Left renal cortex interstitium (tissue), 4 donors: ENCODE measurements around the gene MDC1. TPM values are rescaled to one million over a fixed set of nuclear protein-coding genes. Genes with fewer than 3 reads are reported as not detected.

Experiments used
- DNase-seq, 4 donors: peaks; one replicate each; pipeline ENCODE4 v3.0.0-alpha.2; 2013; ENCODE audit warnings: low read depth in 4 of 4, low spot score in 2 of 4, missing footprints in 1 of 4
- polyA plus RNA-seq, 4 donors: library from polyadenylated mRNA; unstranded; fragments of 120-200 nt; gene quantifications; one replicate each; pipeline ENCODE4 v1.2.1, GENCODE V29; 2013; ENCODE audit not compliant: insufficient read length in 4 of 4

The MDC1 gene
- polyA plus RNA-seq, 4 donors = 32.7 to 55.5 (median 43.6) TPM

DNA sequence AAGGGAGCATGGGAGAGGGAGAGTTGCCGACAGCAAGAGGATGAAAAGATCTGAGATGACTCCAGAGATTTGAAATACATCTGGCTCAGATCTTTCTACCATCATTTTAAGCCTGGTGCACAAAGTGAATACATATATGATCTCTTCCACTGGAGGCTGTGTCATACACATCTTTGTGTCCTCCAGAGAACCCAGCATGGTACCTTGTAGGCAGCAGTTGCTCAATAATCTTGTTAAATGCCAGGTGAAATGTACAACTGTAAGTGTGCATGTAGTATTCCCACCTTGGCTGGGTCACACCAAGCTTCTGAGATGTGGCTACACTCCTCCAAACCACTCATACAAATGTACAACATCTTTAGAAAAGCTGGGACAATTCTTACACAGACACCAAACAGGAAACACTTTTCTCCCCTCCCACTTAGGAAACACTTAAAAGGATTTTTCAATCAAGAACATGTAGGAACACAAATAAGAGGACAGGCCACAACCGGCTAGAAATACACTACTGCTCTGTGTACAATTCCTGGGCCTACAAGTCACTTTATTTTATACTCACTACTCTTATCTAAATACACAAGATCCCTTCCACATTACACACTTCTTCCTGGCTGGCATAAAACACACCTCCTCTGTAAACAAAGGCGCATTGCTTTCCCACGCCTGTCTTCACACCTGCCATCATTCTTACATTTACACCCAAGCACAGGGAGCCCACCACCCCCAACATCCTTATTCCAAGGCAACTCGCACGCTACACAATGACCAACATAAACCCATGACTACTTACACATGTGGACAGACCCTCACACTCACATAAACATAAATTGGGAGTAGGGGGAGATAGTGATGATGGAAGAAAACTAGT lies 31.1 kb upstream of the MDC1 start:
- no peak for DNase-seq

DNA sequence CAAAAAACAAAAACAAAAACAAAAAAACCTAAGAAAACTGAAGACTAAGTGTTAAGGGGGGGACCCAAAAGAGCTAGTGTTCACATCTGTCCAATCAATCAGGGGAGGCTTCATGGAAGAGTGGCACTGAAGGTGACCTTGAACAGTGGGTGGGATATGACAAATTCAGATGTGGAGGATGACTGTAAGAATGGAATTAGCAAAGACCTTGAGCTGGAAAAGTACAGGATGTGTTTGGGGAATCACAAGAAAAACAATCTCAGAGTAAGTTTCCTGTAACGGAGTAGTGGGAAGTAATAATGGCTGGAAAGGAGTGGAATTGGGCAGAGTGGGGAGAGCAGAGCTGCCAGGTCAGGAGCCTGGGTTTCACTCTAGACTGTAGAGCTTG lies 30.2 kb upstream of the MDC1 start:
- no peak for DNase-seq

DNA sequence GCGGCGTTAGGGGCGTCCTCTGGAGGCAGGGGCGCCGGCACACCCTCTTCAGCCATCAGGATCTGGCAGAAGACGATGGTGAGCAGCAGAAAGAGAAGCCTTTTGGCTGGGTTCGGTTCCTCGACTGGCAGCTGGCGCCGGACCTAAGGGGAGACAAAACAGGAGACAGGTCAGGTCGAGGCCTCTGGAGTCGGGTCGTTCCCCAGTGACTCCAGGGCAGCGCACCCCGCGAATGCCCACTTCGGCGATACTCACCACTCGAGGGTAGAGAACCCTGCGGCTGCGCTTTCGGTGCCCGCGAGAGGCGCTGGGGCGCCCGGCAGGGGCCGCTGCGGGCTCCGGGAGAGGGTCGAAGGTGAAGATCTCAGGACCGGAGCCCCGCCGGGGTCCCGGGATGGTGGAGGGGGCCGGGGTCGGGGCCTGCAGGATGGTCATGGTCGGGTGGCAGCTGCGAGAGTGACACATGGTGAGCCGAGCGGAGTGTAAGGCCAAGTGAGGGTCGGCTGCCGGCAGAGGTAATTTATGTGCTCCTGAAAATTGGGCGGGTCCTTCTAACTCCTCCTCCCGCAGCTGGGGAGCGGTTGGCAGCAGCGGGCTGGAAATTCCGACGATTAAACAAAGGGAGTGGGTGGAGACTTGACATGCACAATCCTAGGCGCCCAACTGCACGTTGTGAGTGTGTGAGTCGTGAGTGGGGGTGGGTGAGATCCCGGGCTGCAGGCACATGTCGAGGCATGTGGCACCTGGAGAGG lies 27.1 kb upstream of the MDC1 start, which contains the start of gene IER3:
Gene IER3 (minus strand): TSS at position 494 of the 752 bp plus-strand sequence. CDS start 29 bp downstream, at position 465.
- DNase-seq = peak in 3 of 4 donors; percentile 58 to 71 (median 67)

DNA sequence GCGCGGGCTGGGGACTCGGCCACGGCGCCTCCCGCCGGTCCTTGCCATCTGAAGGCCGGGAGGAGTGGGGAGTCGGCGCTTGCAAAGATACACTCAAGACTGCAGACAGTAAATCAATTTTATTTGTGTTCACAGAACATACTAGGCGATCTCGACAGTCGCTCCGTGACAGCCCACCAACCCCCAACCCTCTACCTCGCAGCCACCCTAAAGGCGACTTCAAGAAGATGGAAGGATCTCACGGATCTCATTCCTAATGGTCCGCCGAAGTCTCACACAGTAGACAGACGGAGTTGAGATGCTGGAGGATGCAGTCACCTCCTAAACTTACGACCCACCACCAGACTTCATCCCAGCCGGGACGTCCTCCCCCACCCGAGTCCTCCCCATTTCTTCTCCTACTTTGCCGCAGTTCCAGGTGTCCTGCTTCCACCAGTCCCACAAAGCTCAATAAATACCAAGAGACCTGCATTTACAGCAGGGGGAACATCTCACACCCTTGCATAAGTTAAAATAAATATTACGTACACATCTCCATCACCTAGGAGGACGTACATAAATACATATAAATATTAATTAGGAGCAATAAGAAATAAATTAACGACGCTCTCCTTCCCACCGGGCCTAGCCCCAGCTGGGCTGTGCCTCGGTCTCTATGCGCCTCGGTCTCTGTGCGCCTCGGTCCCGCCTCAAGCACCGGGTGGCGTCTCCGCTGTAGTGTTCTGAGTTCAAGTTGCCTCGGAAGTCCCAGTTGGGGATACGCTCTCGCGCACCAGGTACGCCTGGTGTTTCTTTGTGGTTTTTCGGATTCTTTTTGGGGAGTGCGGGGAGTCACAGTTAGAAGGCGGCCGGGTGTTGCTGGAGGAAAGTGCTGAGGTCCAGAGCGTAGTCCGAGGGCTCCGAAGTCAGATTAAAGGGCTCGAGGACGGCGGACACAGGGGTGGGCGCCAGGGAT lies 26.3 kb upstream of the MDC1 start:
- peak in 1 of 4 donors; percentile 61 for DNase-seq

DNA sequence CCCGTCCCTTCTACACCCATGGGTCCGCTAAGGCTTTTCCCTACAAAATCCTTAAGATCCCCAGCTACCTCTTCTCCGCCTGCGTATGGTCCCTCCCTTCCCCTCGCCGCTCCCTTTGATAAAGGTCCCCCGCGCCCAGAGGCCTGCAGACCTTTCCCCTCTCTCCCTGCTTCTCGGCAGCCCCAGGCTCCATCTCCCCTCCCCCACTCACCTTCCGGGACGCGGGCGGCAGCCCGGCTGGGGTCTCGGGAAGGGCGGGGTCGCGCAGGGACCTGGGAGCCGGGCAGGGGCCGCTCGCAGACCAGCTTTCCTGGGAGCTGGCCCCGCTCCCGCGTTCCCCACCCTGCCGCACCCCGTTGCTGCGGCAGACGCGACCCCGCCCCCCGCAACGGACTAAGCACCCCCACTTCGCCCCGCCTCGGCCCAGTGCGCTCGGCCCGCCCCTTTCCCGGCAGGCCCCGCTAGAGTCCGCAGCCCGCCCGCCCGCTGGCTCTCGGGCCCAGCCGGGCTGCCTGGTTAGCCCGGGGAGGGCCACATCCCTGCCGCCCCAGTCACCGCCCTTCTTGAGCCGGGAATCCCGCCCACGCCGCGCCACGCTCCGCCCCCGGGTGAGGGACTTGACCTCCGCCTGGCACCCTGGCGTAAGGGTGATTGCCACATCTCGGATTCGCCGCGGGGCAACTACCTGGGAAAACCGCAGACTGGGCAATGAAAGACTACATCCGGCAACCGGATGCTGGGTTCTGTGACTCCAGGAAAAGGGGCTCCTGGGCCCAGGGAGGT lies 25.4 kb upstream of the MDC1 start, which contains the start of gene FLOT1:
Gene FLOT1 (minus strand): TSS at position 372 of the 783 bp plus-strand sequence. CDS start 498 bp downstream, outside the sequence.
- DNase-seq = peak in 3 of 4 donors; percentile 69 to 76 (median 73)

DNA sequence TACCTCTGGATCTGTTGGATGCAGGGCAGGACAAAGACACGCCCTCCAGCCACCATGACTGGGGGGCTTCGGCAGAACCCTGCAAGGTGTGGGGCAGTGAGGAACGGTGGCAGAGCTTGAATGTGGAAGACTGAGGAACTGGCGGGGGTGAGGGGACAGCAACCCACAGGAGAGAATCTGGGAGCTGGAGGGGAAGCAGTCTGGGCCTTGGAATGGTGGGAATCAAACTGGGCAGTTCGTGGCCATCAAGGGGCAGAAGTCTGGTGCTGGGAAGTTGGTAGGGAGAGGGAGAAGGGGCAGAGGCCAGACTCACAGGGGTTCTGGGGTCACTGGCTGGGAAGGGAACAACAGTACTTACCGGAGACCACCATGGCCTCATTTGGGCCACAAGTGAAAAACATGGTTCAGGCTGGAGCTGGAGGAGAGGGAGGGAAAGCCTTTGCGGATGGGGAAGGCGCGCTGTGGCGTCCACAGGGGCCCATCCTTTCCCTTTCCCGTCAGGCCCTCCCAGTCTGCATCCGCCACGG lies 24.8 kb upstream of the MDC1 start:
- no peak for DNase-seq

DNA sequence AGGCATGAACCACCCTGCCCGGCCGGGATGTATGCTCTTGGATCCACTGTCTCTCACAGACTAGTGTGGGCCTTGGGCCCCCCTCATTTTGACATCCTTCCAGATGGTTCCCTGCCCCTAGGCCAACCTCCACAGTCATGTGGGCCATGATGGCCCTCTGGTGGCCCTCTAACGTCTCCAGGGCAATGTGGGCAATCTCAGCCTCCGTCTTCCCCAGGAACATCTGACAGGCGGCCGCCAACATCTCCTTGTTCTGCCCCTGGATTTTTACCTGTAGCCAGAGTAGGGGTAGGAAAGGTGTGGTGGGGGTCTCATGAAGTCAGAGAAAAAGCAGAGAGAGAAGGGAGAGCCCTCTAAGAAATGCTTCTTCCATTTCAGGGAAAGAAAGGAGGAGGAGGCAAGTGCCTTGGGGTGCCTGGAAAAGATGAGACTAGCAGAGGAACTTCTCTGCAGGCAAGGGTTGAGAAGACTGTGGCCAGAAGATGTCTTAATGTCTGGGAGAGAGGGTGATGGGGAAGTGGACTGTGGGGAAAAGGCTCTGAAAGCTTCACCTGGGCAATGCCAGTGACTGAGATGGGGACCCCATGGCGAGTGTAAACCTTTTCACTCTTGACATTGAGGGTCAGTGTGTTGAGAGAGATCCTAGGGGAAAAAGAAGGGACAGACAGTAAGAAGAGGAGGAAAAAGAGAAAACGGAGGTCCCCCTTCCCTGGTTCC lies 24.1 kb upstream of the MDC1 start:
- DNase-seq = no peak

DNA sequence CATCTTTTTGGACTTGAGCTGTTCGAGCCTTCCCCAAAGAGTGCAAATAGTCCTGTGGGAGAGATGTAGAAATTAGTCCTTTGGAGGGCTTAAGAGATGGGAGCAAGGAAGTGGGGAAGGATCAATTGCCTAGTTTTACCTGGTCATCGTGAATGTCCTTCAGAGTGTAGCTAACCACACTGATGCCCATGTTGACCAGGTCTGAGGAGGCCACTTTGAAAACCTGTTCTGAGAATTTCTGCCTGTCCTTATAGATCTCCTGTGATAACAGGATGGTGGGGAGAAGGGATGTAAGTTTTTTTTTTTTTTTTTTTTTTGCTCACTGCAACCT lies 23.4 kb upstream of the MDC1 start:
- no peak for DNase-seq

DNA sequence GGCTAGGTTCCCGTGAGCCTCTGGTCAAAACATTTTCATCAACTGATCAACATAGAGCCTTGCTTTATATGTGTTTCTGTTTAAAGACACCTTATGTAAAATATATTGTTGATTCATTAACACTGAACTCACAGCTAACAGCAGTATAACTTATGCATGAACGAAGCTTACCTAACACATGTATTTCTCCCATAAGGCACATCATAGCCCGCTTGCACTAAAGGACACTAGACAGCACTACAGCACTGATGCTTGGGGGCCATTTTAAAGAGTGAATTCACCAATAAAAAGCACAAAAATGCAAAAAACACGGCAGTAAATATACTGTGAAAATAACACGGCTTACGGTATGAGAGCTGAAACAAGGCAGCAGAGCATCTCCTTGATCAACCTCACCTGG lies 21.5 kb upstream of the MDC1 start:
- DNase-seq = no peak

DNA sequence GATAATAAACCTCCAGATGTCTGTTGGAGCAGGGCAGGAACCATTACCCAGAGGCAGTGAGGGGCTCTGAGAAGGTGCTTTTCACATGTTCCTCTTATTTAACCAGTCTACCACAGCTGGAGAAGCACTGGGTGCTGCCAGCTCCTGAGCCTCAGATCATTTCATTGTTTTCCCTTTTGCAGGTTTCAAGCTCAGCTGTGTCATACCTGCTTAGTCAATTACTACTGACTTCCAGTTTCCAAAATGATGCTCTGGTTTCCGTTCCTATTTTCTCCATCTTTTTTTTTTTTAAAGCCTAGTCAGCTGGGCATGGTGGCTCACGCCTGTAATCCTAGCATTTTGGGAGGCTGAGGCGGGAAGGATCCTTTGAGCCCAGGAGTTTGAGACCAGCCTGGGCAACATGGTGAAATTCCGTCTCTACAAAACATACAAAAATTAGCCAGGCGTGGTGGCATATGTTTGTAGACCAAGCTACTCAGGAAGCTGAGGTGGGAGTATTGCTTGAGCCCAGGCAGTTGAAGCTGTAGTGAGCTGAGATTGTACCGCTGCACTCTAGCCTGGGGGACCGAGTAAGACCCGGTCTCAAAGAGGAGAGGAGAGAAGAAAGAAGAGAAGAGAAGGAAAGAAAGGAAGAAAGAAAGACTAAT lies 18.7 kb upstream of the MDC1 start:
- no peak for DNase-seq

DNA sequence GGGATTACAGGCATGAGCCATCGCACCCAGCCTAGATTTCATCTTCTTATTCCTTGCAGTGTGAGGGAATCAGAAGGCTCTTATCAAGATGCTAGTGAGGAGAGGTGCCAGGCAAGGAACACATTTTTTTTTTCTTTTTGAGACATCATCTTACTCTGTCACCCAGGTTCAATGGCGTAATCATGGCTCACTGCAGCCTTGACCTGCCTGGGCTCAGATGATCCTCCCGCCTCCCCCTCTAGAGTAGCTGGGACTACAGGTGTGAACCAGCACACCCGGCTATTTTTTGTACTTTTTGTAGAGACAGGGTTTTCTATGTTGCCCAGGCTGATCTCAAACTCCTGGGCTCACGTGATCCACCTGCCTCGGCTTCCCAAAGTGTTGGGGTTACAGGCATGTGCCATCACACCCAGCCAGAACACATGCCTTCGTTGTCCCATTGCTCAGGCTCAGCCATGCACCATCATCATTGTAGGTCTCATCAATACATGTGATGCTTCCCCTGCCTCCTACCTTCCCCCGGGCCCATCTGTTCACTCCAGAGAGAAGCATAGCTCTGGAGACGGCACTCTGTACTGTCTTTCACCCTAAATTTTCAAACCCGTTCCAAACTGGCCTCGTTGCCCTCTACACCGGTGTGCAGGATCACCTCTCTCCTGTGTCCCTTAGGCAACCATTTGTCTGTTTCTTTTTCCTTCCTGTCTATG lies 15.3 kb upstream of the MDC1 start:
- no peak for DNase-seq

DNA sequence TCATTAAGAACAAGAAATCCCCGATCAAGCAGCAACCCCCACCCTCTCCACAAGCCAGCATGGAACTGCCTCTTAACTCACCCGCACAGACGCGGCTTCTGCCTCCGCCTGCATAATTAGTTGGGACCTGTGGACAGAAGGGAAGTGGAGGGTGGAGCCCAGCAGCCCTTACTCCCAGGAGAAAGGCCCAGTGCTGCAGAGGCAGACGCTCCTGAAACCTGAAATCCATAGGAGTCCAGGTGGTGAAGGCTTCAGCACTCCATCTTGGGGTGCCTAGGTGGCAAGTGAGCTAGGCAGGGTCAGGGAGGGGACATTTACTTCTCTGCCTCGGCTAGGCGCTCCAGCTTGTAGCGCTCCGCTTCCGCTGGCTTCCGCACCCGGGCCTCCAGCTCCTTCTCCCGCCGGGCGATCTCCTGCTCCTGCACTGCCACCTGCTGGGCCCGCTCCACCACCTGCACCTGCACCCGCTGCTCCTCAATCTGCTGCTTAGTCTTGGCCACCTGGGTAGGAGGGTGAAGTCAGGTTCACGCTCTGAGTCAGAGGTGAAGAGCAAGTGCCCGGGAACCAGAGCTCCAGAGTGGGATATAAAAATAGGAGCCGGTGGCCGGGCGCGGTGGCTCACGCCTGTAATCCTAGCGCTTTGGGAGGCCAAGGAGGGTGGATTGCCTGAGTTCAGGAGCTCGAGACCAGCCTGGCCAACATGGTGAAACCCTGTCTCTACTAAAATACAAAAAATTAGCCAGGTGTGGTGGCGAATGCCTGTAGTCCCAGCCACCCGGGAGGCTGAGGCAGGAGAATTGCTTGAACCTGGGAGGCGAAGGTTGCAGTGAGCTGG lies 13.7 kb upstream of the MDC1 start:
- no peak for DNase-seq

DNA sequence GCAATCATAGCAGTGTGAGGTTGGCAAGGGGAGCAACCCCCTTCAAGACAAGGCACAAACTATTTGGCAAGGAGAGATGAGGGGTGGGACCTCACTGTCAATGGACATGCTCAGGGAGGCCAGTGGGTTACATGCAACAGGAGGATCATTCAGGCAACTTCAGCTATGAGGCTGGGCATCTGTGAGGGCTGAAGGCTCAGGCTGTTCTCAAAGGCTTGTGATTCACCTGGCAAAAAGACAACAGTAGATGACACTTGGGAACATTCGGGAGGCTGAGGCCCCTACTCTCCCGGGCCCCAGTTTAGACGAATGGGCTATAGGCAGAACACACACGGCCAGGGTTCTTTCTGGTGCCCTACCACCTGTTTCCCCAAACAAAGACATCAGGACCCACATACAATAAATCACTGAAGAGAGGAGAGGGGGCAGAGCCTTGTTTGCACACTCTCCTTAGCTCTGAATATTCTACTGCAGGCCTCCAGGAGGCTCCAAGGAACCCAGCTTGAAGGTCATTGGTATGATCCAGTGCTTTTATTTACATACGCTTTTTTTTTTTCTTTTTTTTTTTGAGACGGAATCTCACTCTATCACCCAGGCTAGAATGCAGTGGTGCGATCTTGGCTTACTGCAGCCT lies 11.0 kb upstream of the MDC1 start:
- no peak for DNase-seq

DNA sequence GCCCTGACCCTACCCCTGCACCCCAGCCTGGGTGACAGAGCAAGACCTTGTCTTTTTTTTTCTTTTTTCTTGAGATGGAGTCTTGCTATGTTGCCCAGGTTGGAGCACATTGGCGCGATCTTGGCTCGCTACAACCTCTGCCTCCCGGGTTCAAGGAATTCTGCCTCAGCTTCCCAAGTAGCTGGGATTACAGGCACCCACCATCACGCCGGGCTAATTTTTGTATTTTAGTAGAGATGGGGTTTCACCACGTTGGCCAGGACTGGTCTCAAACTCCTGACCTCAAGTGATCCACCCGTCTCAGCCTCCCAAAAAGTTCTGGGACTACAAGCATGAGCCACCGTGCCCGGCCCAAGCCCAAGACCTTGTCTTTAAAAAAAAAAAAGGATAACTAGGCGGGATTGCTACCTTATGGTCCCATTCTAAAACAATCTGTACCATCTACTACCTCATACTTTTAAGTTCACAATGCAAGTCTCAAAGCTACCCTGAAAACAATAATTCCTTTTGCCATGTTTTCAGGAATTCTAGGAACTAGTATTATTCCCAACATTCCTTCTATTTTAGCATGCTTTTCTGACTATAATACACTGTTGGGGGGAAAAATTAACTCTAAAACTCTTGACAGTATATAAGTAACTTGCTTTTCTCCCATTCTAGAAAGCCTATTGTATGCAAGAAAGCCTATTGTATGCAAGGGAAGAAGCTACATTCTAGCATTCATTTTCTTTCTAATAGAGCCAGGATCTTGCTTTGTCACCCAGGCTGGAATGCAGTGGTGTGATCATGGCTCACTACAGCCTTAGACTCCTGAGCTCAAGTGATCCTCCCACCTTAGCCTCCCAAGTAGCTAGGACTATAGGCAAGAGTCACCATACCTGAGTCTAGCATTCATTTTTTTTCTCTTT lies 9.7 kb upstream of the MDC1 start:
- no peak for DNase-seq

DNA sequence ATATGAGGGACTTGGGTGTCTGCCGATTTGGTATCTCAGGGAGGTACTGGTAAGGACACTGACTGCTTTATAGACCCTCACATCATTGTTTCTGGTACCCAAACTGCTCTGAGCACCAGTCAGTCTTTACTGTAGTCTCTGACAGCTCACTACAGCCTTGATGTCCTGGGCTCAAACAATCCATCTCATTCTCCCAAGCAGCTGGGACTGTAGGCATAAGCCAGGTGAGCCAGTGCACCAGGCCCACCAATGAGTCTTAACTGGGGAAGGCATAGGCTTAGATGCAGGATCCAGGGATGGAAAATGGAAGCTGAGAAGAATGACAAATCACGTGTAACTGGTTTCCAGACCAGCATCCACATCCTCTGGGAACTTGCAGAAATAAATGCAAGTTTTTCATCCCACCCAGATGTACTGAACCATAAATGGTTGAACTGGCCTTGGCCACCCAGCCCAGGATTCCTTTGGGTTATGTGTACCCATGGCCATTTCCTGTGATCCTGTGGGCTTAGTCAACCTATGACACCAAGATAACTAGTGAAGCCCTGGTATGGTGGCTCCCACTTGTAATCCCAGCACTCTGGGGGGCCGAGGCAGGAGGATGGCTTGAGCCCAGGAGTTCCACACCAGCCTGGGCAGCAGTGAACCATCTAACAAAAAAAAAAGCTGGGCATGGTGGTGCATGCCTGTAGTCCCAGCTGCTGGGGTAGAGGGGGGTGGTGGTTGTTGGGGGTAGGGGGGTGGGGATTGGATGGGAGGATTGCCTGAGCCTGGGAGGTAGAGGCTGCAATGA lies 8.8 kb upstream of the MDC1 start:
- DNase-seq = no peak
